NB4 (cell line): ENCODE data around the gene TBC1D8B.
"Not testable (repeated sequence)": the region's sequence is repeated elsewhere in the genome, so short reads cannot be mapped to it uniquely, and the experiment has no call there.

Source experiments
- DNase-seq: peaks from one replicate; pipeline ENCODE4 v3.0.0; 2010; ENCODE audit warnings: low read depth
- H3K4me3 ChIP-seq: one replicate; pipeline ENCODE4 v1.5.1; 2011; ENCODE audit warnings: mild to moderate bottlenecking, low read depth, low read length, moderate library complexity
- CTCF ChIP-seq: IDR thresholded peaks from one replicate; pipeline ENCODE4 v1.5.1; 2012; ENCODE audit warnings: low read depth, low read length
- MAX ChIP-seq: IDR thresholded peaks from 2 replicates; pipeline ENCODE4 v1.6.1; 2011; ENCODE audit warnings: low read depth, low read length
- MYC ChIP-seq: IDR thresholded peaks from 2 replicates; pipeline ENCODE4 v1.6.1; 2011; ENCODE audit warnings: low read depth, low read length
- POLR2A ChIP-seq: IDR thresholded peaks from 2 replicates; pipeline ENCODE4 v1.6.1; 2011; ENCODE audit warnings: mild to moderate bottlenecking; ENCODE audit not compliant: insufficient read length; ENCODE audit errors: extremely low read depth

TBC1D8B gene

GRCh38 chrX:106802388-106803275 lies at the start of gene TBC1D8B:
Gene TBC1D8B (plus strand): TSS chrX:106802673. CDS start chrX:106802854, 181 bp downstream.
- peak; percentile 4 for DNase-seq
- TF ChIP-seq MAX (no peak), POLR2A (no peak), MYC (no peak), CTCF (no peak)
- no peak within 1 kb of the TSS for H3K4me3 ChIP-seq

DNA sequence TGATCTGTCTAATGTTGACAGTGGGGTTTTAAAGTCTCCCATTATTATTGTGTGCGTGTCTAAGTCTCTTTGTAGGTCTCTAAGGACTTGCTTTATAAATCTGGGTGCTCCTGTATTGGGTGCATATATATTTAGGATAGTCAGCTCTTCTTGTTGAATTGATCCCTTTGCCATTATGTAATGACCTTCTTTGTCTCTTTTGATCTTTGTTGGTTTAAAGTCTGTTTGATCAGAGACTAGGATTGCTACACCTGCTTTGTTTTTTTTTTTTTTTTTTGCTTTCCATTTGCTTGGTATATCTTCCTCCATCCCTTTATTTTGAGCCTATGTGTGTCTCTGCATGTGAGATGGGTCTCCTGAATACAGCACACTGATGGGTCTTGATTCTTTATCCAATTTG lies 33.2 kb upstream of the TBC1D8B start:
- not testable (repeated sequence) for DNase-seq

DNA sequence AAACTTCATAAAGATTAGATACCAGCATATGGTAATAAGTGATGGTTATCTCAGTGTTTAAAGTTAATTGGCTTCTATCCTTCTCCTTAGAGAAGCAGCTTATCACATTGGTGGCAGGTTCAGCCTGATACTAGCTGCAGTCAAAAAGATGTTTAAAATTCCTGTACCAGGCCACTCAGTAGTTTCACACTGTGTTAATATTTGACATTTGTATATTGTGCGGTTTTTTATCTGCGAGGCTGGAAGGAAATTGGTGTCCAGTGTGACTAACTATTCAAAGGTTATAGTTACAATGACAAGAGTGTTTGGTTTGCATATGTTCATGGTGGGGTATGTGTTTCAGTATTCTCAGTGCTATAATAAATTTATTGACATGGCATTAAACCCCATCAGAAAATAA lies 27.5 kb upstream of the TBC1D8B start:
- no peak overlapping the region for H3K4me3 ChIP-seq
- DNase-seq = no peak
- TF ChIP-seq MAX (no peak), CTCF (no peak)

More for the DNA sequence above, 33.2 kb upstream of the TBC1D8B start:
- not testable (repeated sequence) for H3K4me3 ChIP-seq

GRCh38 chrX:106780264-106780663 lies 22.2 kb upstream of the TBC1D8B start:
- no peak for DNase-seq
- no peak for TF ChIP-seq MAX
- H3K4me3 ChIP-seq = no peak overlapping the region

DNA sequence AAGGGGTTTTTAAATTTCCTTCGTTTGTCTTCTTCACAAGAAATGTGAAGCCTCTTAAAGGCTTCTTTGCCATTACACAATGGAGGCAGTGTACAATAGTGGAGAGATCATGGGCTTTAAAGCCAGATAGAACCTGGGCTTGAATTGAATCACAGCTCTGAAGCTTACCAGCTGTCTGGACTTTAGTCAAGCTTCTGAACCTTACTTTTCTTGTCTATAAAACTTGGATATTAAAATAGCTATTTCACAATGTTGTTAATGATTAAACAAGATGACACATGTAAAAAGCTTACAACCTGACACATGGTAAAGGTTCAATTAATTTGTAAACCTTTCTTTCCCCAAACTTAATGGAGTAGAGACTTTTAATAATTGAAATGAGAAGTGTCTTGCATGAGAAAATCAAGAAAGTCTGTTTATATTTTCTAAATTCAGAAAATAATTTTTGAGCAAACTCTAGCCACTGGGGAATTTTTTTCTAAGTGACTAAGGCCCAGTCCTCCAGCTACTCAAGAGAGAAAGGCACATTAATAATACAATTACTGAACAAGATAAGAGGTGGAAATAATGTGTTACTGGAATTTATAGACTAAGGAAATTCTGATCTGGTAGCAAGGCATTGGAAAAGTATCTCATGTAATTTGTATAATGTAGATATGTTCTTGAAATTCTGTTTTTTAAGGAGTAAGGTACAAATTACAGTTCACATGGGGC lies 21.7 kb upstream of the TBC1D8B start:
- no peak for DNase-seq
- no peak for TF ChIP-seq MYC
- TF ChIP-seq MAX = no peak
- no peak for TF ChIP-seq POLR2A
- TF ChIP-seq CTCF = no peak
- H3K4me3 ChIP-seq = no peak overlapping the region

DNA sequence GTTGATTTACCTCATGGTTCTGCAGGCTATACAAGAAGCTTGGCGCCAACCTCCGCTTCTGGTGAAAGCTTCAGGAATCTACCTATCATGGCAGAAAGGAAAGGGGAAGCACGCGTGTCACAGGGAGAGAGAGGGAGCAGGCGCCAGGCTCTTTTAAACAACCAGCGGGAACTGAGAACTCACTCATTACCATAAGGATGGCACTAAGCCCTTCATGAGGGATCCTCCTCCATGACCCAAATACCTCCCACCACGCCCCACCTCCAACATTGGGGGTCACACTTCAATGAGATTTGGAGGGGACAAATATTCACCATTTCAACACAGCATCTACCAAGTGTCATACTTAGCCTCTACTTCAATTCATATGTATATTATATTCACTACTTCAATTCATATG lies 18.8 kb upstream of the TBC1D8B start:
- no peak overlapping the region for H3K4me3 ChIP-seq
- TF ChIP-seq MAX = no peak
- TF ChIP-seq CTCF = no peak
- no peak for TF ChIP-seq MYC
- TF ChIP-seq POLR2A = no peak

More for the DNA sequence above, 18.8 kb upstream of the TBC1D8B start:
- no peak for DNase-seq
